HEK293 (cell line): ENCODE results near the gene NPHP4.

ENCODE experiments used
- ZNF274 ChIP-seq, 2 experiments: fragments of 200-500 bp in 1 of 2; fragments of 450-650 bp in 1 of 2; sonication (Bioruptor generic) in 1 of 2; formaldehyde crosslinking in 1 of 2; IDR thresholded peaks; 2 replicates each; pipeline versions ENCODE4 v1.5.1 to v1.6.1; 2014 to 2016; ENCODE audit warnings: borderline replicate concordance in 1 of 2, inconsistent platforms in 1 of 2, low read length in 1 of 2, missing biosample characterization in 1 of 2, missing genetic modification characterization in 1 of 2
- ZNF580 ChIP-seq: fragments of 450-650 bp; formaldehyde crosslinking; IDR thresholded peaks from 2 replicates; pipeline ENCODE4 v1.5.1; 2016; ENCODE audit warnings: missing biosample characterization, missing genetic modification characterization

GRCh38 chr1:5855196-5855897 lies 136.9 kb downstream of the NPHP4 start:
- no peak for TF ChIP-seq ZNF580 (tag by site-specific recombination)
- TF ChIP-seq ZNF274 (IDR thresholded peaks at IDR 0.05; ENCODE audit: low read length): no peak
- no peak for TF ChIP-seq ZNF274 (tag by site-specific recombination; IDR thresholded peaks at IDR 0.05; ENCODE audit: borderline replicate concordance)
